A673 (cell line): ENCODE results near the gene FSTL5.

Source experiments
- CTCF ChIP-seq: fragments of 300-800, 200-600 bp; sonication (generic); conservative IDR thresholded peaks from 2 replicates; pipeline ENCODE4 v1.5.1; 2017; ENCODE audit warnings: low read depth, mild to moderate bottlenecking, antibody characterized with exemption, low read length, moderate library complexity, mixed read lengths
- EZH2 ChIP-seq: fragments of 200-600 bp; sonication (generic); IDR thresholded peaks from 2 replicates; pipeline ENCODE4 v1.6.1; 2017; ENCODE audit warnings: borderline replicate concordance, low read depth, mild to moderate bottlenecking, mixed read lengths, antibody characterized with exemption, low read length; ENCODE audit not compliant: poor library complexity, severe bottlenecking

GRCh38 chr4:161828061-161828460, 335.7 kb downstream of the FSTL5 start:
- TF ChIP-seq CTCF = no peak
- TF ChIP-seq EZH2 = no peak
